Effector CD4-positive, alpha-beta T cell (primary cell): Measurements from ENCODE around the gene CNTNAP5.

Experiments used
- DNase-seq: peaks from one replicate; pipeline ENCODE4 v3.0.0-alpha.2; 2020

CNTNAP5 gene

DNA sequence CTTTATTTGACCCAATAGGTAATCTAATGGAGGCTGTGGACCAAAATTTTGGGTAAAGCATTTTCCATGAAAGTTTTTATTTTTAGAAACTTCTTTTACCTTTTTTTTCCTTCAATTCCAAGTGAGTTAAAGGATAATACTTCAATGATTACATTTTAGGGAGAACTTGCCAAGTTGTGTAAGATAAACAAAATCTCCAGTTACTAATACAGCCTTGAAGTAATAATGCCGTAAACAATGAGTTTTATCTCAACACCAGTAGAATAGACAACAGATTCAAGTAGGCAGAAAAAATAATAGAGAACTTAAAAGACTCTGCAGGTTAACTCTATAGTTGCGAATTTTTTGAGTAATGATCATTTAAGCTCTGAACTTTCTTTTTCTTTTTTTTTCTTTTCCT is 807.4 kb downstream of the CNTNAP5 start:
- DNase-seq: no peak

DNA sequence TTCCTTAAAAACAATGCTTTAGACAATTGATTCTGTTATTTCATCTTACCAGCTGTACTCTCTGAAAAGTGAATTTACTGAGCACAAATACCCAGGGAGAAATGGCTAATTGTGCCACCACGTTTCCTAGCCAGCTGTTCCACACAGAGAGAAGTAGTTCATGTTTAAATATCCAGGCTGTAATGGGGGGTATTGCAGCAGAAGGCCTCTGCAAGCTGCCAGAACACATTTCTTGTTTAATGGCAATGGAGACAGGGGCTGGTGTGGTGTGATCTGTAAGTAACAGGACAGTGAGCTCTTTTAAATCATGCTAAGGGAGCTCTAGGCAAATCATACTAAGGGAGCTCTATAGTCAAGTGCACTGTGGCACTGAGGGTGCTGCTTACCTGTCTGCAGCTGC is 809.2 kb downstream of the CNTNAP5 start:
- no peak for DNase-seq

DNA sequence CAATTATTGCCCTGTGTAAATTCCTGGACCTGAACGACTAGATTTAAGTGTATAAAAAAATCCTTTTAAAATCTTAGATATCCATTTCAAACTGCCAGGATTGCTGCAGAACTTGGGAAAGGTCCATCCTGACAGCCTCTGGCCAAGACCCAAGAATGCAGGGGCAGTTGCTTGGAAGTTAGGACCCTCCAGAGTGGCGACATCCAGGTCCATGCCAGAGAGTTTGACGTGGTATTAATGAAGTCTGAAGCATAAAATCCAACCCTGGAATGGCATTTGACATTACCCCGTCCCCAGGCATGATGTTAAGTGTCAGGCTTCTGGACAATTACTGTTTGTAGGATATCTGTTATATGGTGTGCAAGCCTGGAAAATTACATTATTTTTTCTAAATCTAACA is 810.2 kb downstream of the CNTNAP5 start:
- no peak for DNase-seq

DNA sequence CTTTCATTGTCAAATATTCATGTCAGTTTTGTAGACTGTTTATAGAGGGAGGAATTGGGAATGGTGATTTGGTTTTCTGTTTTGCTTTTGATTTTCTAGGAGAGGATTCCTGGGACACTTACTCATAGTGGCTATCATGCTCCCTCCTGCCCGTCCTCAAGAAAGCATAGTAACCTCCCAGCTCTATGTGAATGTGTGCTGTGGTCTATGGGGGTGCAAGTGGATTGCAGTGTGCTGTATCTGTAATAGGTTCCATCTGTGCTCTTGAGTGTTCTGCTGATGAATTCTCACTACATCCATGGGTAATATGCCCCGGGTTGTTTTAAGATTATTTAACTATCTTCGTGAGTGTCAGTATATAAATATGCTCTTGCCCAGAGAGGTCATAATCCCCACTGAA is 811.3 kb downstream of the CNTNAP5 start:
- no peak for DNase-seq

DNA sequence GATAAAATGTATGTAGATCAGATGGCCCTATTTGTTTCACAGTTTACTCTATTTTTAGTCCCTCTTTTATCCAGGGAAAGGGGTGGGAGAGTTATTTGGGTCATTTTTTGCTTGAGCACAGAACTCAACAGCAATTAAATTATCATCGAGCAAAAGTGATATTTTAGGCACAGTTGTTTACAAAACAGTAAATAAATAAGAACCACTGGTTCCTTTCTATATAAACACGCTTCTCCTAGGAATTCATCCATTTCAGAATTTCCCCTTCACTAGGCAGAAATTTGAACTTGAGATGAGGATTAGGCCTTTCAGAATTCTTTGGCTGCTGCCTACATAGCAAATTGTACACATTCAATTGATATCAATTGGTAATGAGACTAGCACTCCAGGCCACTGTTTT is 812.4 kb downstream of the CNTNAP5 start:
- no peak for DNase-seq

GRCh38 chr2:124838406-124838805 is 813.3 kb downstream of the CNTNAP5 start:
- no peak for DNase-seq

DNA sequence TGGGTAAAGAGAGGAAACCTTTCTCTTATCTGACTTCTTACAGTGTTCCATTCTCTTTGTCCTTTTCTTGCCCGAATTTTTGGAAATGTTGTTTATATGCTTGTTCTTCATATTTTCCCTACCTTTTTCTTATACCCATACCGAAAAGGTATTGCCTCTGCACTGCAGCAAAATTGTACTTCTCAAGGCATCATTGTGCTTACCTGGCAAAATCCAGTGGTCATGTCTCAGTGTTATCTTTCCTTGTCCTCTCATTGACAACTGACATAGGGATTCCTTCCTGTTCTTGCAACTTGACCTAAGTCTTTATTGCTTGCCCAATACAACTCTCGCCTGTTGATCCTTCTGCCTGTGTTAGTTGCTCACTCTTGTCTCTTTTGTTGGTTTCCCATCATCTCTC is 842.2 kb downstream of the CNTNAP5 start:
- DNase-seq: no peak

GRCh38 chr2:124874219-124874618 is 849.1 kb downstream of the CNTNAP5 start:
- DNase-seq: no peak

DNA sequence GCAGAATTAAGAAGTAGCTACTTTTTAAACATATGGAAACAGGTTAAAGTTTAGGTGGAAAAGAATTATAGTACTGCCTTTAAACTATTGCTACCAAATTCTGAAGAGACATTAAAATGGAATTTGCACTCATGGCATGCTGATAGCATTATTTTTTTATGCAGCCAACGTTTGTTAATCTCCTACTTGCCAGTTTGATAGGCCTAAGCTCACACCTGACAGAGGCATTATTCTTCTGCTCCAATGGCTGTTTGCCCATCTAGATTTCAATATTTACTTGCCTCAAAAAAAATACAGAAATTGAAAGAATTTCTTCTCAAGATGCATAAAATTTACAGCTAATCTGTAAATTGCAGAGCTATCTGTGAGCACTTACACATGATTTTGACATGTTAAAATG is 849.6 kb downstream of the CNTNAP5 start:
- DNase-seq: no peak

GRCh38 chr2:124875627-124876244 is 850.6 kb downstream of the CNTNAP5 start:
- DNase-seq: no peak

- DNase-seq: no peak
Observed at GRCh38 chr2:124877141-124877577, 852.1 kb downstream of the CNTNAP5 start.

- DNase-seq: no peak
Observed at GRCh38 chr2:124879640-124880039, 854.6 kb downstream of the CNTNAP5 start.

GRCh38 chr2:124880995-124881394 is 855.9 kb downstream of the CNTNAP5 start:
- no peak for DNase-seq

DNA sequence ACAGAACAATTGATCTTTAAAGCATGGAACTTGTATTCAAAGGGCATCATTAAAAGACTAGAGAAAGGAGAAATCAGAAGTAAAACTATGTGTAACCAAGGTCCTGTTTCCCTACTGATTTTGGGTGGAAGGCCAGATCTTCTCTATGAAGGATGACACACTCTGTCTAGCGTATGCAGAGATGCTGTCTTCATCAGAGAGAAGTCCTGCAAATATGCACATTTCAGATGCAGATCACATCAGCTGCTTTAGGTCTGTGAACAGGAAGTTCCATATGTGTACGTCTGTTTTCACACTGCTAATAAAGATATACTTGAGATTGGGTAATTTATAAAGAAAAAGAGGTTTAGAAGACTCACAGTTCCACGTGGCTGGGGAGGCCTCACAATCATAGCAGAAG is 857.3 kb downstream of the CNTNAP5 start:
- DNase-seq: no peak

DNA sequence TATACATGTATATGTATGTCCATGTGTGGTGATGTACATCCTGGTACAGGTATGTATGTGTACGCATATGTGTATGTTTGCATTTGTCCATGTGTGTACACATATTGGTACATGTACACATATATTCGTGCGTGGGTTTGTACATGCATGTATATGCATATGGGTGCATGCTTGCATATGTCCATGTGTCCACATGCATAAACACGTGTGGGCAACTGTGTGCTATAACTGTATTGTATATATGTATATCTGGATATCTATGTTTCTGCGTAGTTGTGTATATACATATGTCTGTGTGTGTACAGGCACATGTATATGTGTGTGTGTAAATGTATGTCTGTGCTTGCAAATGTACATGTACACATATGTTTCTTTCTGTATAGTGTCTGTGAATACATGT is 858.5 kb downstream of the CNTNAP5 start:
- no peak for DNase-seq

- no peak for DNase-seq
Observed at GRCh38 chr2:124884315-124884714, 859.2 kb downstream of the CNTNAP5 start.

- DNase-seq: no peak
Observed at GRCh38 chr2:124886216-124886615, 861.1 kb downstream of the CNTNAP5 start.

DNA sequence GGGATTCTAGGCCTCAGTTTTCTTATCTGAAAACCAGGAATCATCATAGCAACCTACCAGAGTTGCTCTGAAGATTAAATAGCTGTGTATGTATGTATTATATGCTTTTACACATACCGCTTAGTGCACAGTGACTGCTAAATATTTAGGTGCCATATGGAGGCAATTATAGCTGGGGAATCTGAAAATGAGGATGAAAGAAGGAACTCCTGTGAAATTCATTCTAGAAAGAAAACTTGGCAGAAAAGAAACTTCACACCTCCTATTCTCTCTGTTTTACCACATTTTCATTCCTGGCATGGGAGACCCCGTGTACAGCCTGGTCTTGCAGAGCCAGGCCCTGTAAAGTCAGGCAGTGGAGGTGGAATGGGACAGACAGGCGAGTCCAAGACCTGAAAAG is 862.4 kb downstream of the CNTNAP5 start:
- DNase-seq: no peak

- no peak for DNase-seq
Observed at GRCh38 chr2:124888431-124888830, 863.3 kb downstream of the CNTNAP5 start.

DNA sequence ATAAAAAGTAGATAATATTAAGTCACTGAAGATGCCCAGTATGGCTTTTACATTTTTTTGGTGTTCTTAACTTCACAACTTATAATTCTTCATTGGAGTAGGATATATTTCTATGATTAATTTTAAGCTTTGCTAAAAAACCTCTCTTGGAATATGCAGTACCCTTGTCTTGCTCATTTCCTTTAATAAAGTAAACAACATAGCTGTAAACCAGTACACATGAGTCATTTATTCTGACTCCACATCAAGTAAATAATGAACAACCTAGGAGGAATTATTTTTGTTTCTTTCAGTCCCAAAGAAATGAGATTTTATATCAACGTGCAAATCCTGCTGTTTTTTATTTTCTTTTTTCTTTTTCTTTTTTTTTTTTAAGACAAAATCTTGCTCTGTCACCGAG is 869.1 kb downstream of the CNTNAP5 start:
- DNase-seq: no peak

DNA sequence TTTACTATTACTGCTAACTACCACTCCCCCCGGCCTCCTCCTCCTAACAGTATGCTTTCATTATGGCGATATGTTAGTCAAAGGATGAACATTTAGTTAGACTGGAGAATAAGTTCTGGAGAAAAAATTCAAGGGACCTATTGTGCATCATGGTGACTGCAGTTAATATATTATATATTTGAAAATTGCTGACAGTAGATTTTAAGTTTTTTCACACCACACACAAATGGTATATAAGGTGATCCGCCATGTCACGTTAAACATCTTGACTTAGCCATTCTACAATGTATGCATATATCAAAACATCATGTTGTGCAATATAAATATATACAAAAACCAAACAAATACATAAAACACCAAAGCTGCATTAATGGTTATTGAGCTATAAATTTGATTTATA is 873.7 kb downstream of the CNTNAP5 start:
- DNase-seq: no peak

GRCh38 chr2:124908411-124908810 is 883.3 kb downstream of the CNTNAP5 start:
- no peak for DNase-seq

GRCh38 chr2:124911560-124911959 is 886.5 kb downstream of the CNTNAP5 start:
- no peak for DNase-seq

- no peak for DNase-seq
Observed at GRCh38 chr2:124913868-124914267, 888.8 kb downstream of the CNTNAP5 start.

- DNase-seq: no peak
Observed at GRCh38 chr2:124915567-124915966, 890.5 kb downstream of the CNTNAP5 start.

- no peak for DNase-seq
Observed at GRCh38 chr2:124919296-124919695, 894.2 kb downstream of the CNTNAP5 start.
